AG08395 (cell line): ENCODE measurements around the gene IPCEF1.
"Not testable (repeated sequence)": the region's sequence is repeated elsewhere in the genome, so short reads cannot be mapped to it uniquely, and the experiment has no call there.

Experiments
- DNase-seq: peaks from one replicate; pipeline ENCODE4 v3.0.0; 2012; ENCODE audit warnings: mixed read lengths, low spot score

IPCEF1 gene

DNA sequence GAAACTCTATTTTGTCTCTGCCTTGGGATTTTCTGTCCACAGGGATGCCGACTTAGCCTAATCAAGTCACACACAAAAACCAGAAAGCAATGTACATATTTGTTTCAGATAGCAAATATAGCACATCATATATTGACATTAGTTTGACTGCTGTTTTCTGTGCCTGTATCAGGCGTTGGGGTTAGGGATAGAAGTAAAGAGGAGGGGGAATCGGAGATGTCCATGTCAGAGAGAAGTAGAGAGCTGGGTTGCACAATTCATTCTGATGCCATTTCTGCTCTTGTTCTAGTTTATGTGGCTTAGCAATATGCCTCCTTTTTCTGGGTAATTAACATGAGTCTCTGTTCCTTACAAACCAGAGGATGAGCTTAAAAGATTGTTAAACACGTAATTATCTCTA, 14.7 kb upstream of the IPCEF1 start:
- no peak for DNase-seq

DNA sequence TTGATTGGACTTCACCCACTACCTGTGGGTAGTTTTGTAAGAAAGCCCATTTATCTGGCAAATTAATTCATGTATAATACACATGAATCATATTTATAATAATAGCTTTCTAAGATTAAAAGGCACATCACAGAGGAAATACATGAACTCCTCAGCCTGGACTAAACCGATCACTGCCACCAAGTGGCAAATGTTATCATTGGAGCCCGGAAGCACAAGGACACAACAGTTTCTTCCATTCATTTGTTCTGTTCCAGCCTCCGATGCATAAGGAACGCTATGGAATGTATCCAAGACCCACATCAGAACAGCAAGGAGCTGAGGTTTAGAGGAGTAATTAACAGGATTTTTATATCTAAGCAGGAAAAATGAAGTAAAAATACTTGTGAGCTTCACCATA, 13.9 kb upstream of the IPCEF1 start:
- peak; percentile 64 for DNase-seq

DNA sequence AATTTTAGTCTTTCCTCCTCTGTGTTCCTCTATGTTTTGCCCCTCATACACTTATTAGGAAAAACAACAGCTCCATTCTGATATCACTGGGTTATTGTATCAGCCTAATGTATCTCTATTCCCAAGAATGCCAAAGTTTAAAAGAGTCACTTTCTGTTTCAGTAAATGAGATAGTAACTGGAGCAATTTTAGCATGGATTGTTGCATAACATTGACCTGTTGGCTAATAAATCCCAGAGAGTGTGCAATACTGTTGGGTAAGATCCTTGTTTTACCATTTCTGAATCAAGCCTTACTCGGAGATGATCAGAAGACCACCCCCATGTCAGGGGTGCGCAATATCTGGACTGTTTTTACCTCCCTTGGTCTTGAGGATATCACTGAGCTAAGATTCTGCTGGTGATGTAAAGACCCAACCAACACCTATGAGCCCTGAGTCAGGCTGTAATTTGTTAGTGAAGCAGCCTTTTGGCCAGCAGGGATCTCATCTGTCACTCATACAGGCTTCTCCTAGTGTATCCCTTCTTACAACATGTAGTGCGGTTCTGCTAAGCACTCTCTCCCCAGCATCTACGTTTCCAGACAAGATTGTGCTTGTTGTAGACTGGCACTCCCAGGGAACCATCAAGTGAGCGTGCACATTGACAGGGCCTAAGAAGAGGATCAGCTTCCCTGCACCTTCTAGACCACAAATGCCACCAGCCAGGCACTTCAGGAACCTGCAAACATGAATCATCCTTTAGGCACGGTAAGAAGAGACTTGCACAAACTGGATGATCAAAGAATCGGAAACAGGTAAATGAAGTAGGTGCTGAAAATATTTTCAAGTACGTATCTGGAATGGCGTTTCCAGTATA, 11.5 kb upstream of the IPCEF1 start:
- DNase-seq = no peak

DNA sequence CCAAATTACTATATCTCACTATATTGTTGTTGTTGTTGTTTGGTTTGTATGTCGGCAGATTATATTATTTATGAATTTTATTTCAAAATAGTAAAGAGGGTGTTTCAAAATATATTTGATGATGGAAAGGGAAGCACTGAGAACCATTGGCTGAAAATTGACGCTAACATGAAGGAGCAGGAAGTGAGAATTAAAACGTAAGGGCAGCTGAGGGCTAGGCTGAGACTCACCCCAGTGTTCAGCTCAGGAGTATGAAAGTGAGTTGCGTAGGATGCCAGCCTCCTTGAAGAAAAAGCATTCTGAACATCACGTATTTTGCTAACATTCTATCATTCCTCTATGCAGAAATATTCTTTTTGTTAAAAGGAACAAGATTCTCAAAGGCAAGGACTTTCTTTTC, 10.7 kb upstream of the IPCEF1 start:
- no peak for DNase-seq

DNA sequence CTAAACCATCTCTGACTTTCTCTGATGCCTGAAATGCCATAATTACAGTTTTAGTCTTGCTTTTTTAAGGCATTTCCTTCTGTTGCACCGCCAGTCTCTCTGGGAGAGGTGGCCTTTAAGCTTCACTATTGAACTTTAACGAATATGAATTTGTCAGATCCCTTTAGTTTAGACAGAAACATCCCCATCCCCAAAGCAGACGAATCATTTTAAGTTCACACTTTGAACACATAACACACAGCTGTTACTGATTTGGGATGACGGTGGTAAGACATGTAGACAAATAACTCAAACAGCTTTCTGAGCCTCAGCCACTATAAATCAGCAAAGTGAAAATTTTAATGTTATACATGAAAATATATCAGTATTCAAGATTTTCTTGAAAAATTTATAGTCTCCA, 7.2 kb upstream of the IPCEF1 start:
- no peak for DNase-seq

DNA sequence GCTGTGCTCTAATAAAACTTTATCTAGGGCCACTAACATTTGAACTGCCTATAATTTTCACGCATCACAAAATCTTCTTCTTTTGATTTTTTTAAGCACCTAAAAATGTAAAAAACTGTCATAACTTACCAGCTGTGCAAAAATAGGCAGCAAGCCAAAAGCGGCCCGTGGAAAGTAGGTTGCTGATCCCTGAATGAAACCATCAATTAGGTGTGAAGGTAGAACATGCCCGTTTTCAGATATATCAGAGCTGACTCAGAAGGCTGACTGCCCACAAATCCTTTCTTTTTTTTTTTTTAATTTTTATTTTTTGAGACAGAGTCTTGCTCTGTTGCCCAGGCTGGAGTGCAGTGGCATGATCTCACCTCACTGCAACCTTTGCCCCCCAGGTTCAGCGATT, 4.9 kb upstream of the IPCEF1 start:
- no peak for DNase-seq

DNA sequence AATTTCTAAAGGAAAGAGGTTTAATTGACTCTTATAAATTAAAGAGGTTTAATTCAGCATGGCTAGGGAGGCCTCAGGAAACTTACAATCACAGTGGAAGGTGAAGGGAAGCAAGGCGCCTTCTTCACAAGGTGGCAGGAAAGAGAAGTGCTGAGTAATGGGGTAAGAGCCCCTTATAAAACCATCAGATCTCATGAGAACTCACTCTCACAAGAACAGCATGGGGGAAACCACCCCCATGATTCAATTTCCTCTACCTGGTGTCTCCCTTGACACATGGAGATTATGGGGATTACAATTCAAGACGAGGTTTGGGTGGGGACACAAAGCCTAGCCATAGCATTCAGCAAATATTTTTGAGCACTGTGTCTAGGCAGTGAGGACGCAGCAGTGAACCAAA, 3.9 kb upstream of the IPCEF1 start:
- DNase-seq = no peak

DNA sequence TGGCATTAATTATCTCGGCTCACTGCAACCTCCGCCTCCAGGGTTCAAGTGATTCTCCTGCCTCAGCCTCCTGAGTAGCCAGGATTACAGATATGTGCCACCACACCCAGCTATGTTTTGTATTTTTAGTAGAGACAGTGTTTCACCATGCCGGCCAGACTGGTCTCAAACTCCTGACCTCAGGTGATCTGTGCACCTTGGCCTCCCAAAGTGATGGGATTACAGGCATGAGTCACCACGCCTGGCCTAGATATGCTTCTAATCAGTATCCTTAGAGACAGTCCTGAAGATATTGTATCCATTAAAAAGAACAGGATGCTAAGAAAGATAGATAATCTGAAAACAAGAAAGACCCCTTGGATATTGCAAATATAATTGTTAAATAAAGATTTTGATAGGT, 3.1 kb upstream of the IPCEF1 start:
- no peak for DNase-seq

DNA sequence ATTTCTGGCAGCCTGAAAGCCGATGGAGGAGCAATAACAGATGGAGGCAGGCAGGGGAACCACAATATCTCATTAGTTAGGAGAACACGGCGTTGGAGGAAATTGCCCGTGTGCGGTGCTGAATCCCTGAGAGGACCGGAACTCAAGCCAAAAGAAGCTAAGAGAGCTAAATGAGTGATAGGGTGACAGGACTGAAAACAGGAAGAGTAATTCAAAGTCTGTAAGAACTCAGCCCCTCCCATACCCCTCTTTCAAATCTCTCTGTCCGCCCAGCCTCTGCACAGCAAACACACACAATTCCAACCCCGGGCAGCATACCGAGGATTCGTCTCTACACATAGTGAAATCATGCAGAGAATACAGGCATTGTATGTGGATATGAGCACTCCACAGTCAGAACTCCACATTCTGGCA, 2.6 kb upstream of the IPCEF1 start:
- peak; percentile 12 for DNase-seq

DNA sequence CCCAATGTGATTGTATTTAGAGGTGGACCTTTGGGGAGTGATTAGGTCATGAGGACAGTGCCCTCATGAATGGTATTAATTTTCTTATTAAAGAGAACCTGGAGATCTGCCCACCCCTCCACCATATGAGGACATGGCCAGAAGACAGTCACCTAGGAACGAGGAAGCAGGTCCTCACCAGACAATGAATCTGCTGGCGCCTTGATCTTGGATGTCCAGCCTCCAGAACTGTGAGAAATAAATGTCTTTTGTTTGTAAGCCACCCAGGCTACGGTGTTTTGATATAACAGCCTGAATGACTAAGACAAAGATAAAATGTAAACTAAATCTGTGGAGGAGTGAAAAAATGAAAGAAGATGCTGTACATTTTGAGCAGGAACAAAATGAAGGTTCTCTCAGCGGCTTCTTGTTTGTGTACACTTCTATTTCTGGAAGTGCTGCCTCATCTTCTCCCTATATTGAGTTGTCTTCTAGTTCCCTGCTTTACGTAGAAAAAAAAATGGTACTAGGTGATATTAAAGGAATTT, 1.5 kb upstream of the IPCEF1 start:
- DNase-seq = no peak

DNA sequence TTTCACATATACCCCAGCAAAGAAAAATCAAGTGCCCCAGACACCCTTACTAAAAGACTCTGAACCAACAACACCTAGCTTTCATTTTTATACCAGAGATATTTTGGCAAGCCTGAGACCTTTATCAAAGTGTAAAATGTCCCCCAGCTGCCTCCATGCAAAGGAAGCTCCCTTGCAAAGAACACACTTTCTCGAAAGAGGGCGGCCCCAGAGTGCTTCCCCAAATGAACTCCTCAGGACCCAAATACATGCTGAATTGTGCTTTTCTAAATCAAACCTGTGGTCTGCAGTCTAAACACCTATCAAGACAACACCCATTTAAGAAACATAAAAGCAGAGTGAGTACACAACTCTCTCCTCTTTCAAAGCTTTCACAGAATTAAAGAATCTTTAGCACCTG, 490 bp downstream of the IPCEF1 start:
- no peak for DNase-seq

DNA sequence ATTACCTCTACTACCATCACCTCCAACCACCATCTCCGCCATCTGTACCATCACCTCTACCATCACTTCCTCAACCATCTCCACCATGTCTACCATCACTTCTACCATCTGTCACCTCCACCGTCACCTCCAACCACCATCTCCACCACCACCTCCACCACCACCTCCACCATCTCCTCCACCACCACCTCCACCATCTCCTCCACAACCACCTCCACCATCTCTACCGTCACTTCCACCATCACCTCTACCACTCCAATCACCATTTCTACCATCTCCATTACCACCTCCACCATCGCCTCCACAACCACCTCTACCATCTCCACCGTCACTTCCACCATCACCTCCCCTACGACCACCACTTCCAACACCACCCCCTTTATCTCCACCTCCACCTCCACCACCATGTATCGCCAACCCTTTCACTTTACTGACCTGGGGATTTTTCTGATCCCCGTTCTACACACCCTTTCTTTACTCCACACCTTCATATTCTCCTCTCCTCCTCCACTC, 2.3 kb downstream of the IPCEF1 start:
- DNase-seq = no peak

DNA sequence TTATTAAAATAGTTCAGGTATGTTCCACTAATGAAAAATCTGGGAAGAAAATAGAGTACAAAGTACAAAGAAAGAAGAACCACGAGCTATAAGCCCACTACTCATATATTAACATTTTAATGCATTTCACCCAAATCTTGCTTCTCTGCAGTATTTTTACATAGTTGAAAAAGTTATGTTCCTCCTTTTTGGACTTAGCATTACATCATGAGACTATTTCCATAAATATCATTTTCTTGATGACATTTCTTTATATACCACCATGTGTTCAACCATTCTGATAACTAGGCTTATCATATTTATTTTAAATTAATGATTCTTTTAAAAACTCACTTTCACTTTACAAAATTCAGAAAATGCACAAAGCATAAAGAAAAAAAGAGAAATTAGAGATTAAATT, 3.0 kb downstream of the IPCEF1 start:
- no peak for DNase-seq

DNA sequence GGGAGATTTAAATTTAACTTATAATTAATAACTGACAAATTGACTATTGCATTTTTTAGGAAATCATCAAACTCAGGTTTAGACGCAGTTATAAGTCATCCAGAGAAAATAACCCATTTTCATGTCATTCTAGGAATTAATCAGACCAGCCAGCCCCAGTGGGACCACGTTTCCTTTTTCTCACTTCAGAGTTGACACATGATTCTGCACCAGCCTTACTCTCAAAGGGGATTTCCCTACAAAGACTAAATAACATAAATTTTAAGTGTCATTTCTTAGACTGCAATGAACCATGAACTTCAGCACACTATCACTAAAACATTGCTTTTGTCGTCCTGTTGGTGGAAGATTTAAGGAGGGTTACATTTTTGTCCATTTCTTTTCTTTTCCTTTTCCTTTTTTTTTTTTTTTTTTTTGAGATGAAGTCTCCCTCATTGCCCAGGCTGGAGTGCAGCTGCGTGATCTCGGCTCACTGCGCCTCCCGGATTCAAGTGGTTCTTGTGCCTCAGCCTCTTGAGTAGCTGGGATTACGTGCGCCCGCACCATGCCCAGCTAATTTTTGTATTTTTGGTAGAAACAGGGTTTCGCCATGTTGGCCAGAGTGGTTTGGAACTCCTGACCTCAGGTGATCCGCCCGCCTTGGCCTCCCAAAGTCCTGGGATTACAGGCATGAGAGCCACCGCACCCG, 3.6 kb downstream of the IPCEF1 start:
- no peak for DNase-seq

DNA sequence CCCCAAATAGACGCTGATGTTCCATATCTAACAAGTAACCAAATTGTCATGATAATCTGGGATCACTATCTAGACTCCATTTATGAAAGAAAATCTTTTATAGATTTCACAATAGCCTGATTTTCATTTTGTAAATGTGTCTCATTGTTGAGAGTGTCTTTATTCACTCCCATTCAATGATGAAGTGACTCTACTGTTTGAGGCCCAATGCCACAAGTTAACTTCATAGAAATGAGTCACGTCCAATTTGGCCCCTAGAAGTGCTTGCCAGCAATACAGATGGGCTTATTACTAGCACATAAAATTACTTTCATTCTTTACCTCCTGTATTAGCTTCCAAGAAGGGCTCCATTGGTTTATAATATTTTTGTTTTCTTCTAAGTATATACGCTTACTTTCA, 6.3 kb downstream of the IPCEF1 start:
- no peak for DNase-seq

DNA sequence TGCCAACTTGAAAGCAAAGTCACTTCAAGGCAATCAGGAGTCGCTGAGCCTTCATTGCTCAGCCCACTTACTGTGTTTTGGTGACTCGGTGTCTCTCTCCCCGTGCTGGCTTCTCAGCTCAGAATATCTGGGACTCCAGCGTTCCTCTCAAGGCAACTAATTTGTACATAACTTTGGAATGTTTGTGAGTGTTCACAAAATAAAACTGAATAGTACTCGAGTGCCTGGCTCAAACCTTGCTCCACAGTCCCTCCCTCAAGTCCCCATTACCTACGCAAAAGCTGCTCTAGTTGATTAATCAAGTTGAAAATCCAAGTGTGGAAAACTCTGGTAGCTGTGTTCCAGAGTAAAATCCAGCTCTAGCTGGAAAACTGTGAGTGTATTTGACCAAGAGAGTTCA, 8.6 kb downstream of the IPCEF1 start:
- no peak for DNase-seq

DNA sequence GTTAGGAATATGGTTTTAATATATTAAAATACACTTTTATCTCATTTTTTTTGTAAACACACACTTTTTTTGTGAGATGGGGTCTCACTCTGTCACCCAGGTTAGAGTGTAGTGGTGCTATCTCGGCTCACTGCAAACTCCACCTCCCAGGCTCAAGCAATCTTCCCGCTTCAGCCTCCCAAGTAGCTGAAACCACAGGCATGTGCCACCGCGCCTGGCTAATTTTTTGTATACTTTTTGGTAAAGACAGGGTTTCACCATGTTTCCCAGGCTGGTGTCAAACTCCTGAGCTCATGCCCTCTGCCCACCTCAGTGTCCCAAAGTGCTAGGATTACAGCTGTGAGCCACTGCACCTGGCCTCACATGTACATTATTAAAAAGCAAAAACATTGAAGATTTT, 10.8 kb downstream of the IPCEF1 start:
- no peak for DNase-seq

DNA sequence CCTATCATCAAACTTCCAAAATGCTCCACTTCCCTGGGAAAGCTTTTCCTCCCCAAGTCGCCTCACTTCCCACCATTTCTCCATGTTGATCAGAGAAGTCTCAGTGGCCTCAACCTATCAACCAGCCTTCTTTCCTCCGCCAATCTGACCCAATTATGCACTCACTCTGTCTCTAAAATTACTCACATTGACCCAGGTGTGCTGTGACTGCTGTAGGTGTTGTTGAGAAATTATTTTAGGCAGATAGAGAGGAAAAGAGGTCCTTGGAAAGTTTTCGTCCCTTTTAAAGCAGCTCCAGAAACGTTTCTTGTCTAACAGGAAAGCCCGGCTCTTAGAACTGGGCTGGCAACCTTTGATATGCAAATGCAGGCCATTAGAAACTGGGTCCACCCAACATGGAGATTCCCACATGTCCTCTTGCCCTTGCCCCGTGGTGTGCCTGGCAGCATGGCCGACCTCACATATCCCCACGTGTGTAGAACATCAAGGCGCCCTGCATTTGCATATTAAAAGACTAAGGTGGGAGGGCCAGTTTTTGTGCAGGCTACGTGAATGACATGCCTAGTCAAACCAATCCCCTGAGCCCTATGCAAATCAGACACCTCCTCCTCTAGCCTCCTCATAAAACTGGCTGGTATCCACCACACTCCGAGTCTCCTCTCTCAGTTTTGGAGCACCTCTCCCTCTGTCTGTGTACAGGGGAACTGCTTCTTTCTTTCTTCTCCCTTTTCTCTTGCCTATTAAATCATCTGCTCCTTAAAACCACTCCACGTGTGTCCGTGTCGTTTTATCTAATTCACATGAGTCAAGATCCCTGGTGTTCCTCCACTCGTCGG, 12.9 kb downstream of the IPCEF1 start:
- peak; percentile 45 for DNase-seq

DNA sequence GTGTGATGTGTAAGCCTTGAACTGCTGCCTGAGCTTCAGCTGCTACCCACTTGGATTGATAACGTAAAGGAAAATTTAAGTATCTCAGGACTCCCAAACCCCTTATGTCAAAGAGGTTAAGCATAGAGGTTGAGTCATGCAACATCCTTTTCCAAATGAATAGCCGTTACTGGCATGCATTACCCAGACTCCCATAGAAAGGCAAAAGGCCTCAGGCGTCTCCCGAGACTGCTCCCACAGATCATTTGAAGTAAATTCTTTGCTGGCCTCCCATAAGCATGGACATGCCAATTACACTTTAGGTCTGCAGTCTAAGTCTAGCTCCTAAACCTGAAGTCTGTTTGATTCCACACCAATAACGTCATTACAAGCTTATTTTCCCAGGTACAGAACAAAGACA, 14.7 kb downstream of the IPCEF1 start:
- no peak for DNase-seq

DNA sequence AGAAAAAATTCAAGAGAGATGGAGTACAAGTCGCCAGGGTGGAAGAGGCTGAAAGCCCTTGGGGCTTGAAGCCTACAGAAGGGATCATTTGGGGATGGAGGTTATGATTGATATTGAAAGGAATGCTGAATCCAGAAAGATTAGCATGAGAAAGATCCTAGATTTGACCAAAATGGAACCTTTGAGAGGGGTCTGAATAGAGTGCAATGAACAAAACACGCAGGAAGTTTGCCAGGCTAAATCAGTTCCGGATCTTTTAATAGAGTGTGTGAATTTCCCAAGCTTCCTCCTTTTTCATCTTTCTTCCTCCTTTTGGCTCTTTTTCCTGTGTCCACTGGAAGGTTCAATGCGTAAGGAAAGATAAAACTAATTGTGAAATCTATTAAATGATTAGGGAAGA, 15.3 kb downstream of the IPCEF1 start:
- DNase-seq = no peak

DNA sequence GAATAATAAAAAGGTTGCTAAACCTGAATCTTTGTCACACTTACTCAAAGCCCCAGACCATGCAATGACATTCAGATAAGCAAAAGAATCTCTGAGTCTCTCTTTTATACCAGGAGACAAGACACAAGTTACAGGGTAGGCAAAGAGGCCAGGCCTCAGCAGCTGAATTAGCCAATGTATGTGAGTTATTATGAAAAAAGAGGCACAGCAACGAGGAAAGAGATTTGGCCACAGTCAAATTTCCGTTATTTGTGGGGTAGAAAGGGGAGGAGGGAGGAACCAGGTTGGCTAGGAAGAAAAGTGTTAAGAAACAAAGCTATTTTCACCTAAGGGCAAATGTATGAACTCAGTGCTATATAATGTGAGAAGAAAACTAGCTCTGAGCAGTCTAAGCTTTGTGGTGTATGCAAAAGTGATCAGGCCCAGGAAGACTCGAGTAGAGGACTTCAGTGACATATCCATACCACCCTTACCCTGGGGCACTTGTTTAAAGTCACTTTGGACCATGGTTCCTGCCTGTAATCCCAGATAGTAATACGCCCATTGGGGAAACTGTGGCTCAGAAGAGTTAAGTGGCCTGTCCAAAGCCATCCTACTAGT, 19.1 kb downstream of the IPCEF1 start:
- DNase-seq = no peak

DNA sequence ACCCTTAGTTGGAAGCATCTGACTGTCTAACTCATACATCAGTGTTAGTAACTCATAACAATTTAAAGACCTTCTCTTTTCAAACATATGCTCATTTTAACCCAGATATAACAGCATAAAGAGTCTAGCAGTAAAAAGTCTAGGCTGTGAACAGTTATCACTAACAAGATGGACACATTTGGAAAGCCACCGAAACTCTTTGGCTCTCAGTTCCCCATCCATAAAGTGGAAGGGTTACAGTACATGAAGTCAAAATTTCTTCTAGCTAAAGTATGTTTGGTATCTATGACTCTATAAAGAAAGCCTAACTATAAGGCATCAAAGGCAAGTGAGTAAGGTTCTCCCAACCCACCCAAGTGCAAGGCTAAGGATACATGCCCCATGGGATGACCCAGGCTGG, 22.5 kb downstream of the IPCEF1 start:
- DNase-seq = not testable (repeated sequence)
